PC-3 (cell line): ENCODE measurements around the gene DHH. TPM values are rescaled to one million over a fixed set of nuclear protein-coding genes. Genes with fewer than 3 reads are reported as not detected.

ENCODE experiments used
- ATAC-seq: fragments of 200-7000 bp; cut with Tn5 transposase; 2 replicates; pipeline ENCODE4 v1.9.1; 2020; ENCODE audit warnings: mild to moderate bottlenecking, moderate library complexity
- BruUV-seq: library from RNA; stranded (reverse); fragments of 400-500 nt; replicated peaks from 2 replicates; lab custom pipeline; 2021; lab: Mats Ljungman, UMichigan
- CTCF ChIA-PET: fragments of 300-600 bp; sonication (Branson Sonifier 250); formaldehyde crosslinking; loops from one replicate; lab custom pipeline; 2022; ENCODE audit warnings: antibody characterized with exemption; lab: Charles Lee
- POLR2A ChIA-PET: fragments of 300-600 bp; sonication (Branson Sonifier 250); formaldehyde crosslinking; loops from one replicate; lab custom pipeline; 2022; ENCODE audit warnings: antibody characterized with exemption; ENCODE audit not compliant: unreplicated experiment; lab: Charles Lee
- DNase-seq: peaks from one replicate; pipeline ENCODE4 v3.0.0-alpha.2; 2015
- H2AFZ ChIP-seq: fragments of 300-600 bp; sonication (generic); 2 replicates; pipeline ENCODE4 v1.6.0; 2016; ENCODE audit warnings: antibody characterized with exemption, low read length
- H3F3A ChIP-seq: fragments of 300-600 bp; sonication (generic); one replicate; pipeline ENCODE4 v1.6.0; 2017; ENCODE audit warnings: antibody characterized with exemption, low read length, control low read depth, mild to moderate bottlenecking; ENCODE audit not compliant: unreplicated experiment
- H3K27ac ChIP-seq: fragments of 300-600 bp; sonication (generic); 2 replicates; pipeline ENCODE4 v1.5.1; 2016; ENCODE audit warnings: mild to moderate bottlenecking, low read length
- H3K27me3 ChIP-seq: fragments of 300-600 bp; sonication (generic); 2 replicates; pipeline ENCODE4 v1.6.1; 2016; ENCODE audit warnings: low read length, mixed read lengths
- H3K36me3 ChIP-seq: fragments of 300-600 bp; sonication (generic); 2 replicates; pipeline ENCODE4 v1.6.1; 2016; ENCODE audit warnings: low read depth, mixed run types, low read length, mixed read lengths
- H3K4me1 ChIP-seq: fragments of 300-600 bp; sonication (generic); 2 replicates; pipeline ENCODE4 v1.5.1; 2016; ENCODE audit warnings: low read length; ENCODE audit not compliant: insufficient read depth
- H3K4me2 ChIP-seq: fragments of 300-600 bp; sonication (generic); 2 replicates; pipeline ENCODE4 v1.6.0; 2016; ENCODE audit warnings: low read length
- H3K4me3 ChIP-seq: fragments of 300-600 bp; sonication (generic); 2 replicates; pipeline ENCODE4 v1.5.1; 2016; ENCODE audit warnings: mild to moderate bottlenecking, low read length, mixed read lengths
- H3K79me2 ChIP-seq: fragments of 300-600 bp; sonication (generic); 2 replicates; pipeline ENCODE4 v1.6.1; 2017; ENCODE audit warnings: low read length, mixed read lengths
- H3K9ac ChIP-seq: fragments of 300-600 bp; sonication (generic); 2 replicates; pipeline ENCODE4 v1.6.0; 2016; ENCODE audit warnings: mild to moderate bottlenecking, low read length
- H3K9me2 ChIP-seq: fragments of 300-600 bp; sonication (generic); replicated peaks from 2 replicates; pipeline ENCODE4 v1.6.1; 2016; ENCODE audit warnings: mixed run types, low read length, mixed read lengths
- H3K9me3 ChIP-seq: fragments of 300-600 bp; sonication (generic); 2 replicates; pipeline ENCODE4 v1.6.1; 2016; ENCODE audit warnings: low read length, mixed read lengths
- H4K20me1 ChIP-seq: fragments of 300-600 bp; sonication (generic); 2 replicates; pipeline ENCODE4 v1.6.1; 2016; ENCODE audit warnings: low read length, mixed read lengths
- EZH2 ChIP-seq: fragments of 300-600 bp; sonication (generic); IDR thresholded peaks from one replicate; pipeline ENCODE4 v1.6.1; 2017; ENCODE audit warnings: antibody characterized with exemption, mild to moderate bottlenecking, low read length; ENCODE audit not compliant: unreplicated experiment
- EZH2phosphoT487 ChIP-seq: fragments of 300-600 bp; sonication (generic); IDR thresholded peaks from 2 replicates; pipeline ENCODE4 v1.6.1; 2018; ENCODE audit warnings: mild to moderate bottlenecking, antibody characterized with exemption, low read length, borderline replicate concordance
- intact Hi-C: fragments of 100-400 bp; cut with micrococcal nuclease; formaldehyde crosslinking; loops from 2 replicates; pipeline ENCODE4 v1.9.0; 2023
- total RNA-seq: library from RNA; depleted of rRNA; stranded (reverse); fragments of >200 nt; gene quantifications from 2 replicates; pipeline ENCODE4 v1.2.3, GENCODE V29; 2014
- TF ChIP-seq, protein P1 (sequence below): fragments of 300-600 bp; sonication (generic); conservative IDR thresholded peaks from 2 replicates; pipeline ENCODE4 v1.5.1; 2017; ENCODE audit warnings: antibody characterized with exemption, low read depth, mild to moderate bottlenecking, low read length

The DHH gene
- total RNA-seq, 1 experiment from 2014 or later: 0.04 TPM

DNA sequence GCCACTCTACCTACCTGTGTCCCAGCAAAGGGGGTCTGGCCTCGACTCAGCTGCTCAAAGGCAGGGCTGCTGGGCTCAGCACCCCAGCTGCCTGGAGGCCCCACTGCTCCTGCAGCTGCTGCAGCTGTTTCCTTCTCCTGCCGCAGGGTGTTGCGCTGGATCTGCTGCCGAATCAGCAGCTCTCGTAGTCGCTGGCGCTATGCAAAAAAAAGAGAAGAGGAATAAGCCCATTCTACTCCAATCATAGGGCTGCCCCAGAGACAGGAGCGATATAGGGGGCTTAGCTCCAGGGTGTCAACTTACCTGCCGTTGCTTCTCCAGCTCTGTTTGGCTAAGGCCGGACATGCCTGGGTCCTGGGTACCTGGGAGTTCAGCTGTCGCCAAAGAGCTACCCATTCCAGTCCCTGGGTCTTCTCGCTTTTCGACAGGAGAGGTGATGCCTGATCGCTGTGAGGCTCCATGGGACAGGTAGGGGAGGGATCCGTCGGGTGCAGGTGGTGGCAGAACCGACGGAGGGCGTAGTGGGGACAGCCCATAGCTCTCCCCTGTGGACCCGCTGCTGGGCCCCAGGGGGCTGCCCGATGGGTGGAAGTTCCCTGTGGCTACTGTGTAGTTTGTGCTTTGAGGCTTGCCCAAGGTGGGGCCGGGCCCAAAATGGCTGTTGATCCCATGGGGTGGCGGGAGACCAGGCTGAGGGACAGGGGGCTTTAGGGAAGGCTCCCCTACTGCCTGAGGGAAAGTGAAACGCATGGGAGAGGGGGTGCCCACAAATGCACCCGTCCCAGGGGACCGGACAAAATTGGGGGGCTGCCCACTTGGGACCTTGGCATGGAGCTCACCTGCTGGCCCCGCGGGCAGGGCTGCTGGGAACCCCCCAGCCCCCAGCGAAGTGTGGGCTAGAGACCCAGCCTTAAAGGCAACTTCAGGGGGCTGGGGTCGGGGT lies 54.9 kb downstream of the DHH start:
- no peak overlapping the region for H3K9ac ChIP-seq
- no peaks in the 10 kb centered on the region for H3K4me1 ChIP-seq
- ATAC-seq: no peak
- no peak overlapping the region for H3K4me2 ChIP-seq
- intact Hi-C loops: no loop called here
- no peaks in the 10 kb centered on the region for H3F3A ChIP-seq
- no peaks in the 10 kb centered on the region for H4K20me1 ChIP-seq
- no peaks in the 10 kb centered on the region for H3K9me2 ChIP-seq
- H3K27me3 ChIP-seq: no peaks in the 10 kb centered on the region
- H3K27ac ChIP-seq: no peak overlapping the region
- no peak for DNase-seq
- ChIA-PET POLR2A (no interaction called here), CTCF (no interaction called here)
- no TSS peak for BruUV-seq
- no peak overlapping the region for H2AFZ ChIP-seq
- H3K36me3 ChIP-seq: peaks cover 80% of the 10 kb centered on the region
- H3K9me3 ChIP-seq: no peaks in the 10 kb centered on the region
- no peak overlapping the region for H3K4me3 ChIP-seq
- TF ChIP-seq, protein P1, sequence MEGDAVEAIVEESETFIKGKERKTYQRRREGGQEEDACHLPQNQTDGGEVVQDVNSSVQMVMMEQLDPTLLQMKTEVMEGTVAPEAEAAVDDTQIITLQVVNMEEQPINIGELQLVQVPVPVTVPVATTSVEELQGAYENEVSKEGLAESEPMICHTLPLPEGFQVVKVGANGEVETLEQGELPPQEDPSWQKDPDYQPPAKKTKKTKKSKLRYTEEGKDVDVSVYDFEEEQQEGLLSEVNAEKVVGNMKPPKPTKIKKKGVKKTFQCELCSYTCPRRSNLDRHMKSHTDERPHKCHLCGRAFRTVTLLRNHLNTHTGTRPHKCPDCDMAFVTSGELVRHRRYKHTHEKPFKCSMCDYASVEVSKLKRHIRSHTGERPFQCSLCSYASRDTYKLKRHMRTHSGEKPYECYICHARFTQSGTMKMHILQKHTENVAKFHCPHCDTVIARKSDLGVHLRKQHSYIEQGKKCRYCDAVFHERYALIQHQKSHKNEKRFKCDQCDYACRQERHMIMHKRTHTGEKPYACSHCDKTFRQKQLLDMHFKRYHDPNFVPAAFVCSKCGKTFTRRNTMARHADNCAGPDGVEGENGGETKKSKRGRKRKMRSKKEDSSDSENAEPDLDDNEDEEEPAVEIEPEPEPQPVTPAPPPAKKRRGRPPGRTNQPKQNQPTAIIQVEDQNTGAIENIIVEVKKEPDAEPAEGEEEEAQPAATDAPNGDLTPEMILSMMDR: no peak
- TF ChIP-seq EZH2phosphoT487 (no peak), EZH2 (no peak)
- H3K79me2 ChIP-seq: no peaks in the 10 kb centered on the region

GRCh38 chr12:49038291-49038955 lies 56.2 kb downstream of the DHH start:
- H4K20me1 ChIP-seq: no peaks in the 10 kb centered on the region
- H3K27ac ChIP-seq: no peak overlapping the region
- DNase-seq: no peak
- no peaks in the 10 kb centered on the region for H3K79me2 ChIP-seq
- H3K9me3 ChIP-seq: no peaks in the 10 kb centered on the region
- intact Hi-C loops: no loop called here
- no peak overlapping the region for H3K4me3 ChIP-seq
- H3K36me3 ChIP-seq: peaks cover 73% of the 10 kb centered on the region
- no peaks in the 10 kb centered on the region for H3K9me2 ChIP-seq
- H3K27me3 ChIP-seq: no peaks in the 10 kb centered on the region
- no peak for TF ChIP-seq EZH2
- no peak for TF ChIP-seq EZH2phosphoT487
- TF ChIP-seq, protein P1: no peak
- H3F3A ChIP-seq: no peaks in the 10 kb centered on the region
- H3K4me1 ChIP-seq: no peaks in the 10 kb centered on the region
- POLR2A ChIA-PET: no interaction called here
- no TSS peak for BruUV-seq
- H2AFZ ChIP-seq: no peak overlapping the region
- no peak for ATAC-seq
- CTCF ChIA-PET: no interaction called here
- no peak overlapping the region for H3K9ac ChIP-seq
- no peak overlapping the region for H3K4me2 ChIP-seq

GRCh38 chr12:49037947-49038237 lies 56.7 kb downstream of the DHH start:
- BruUV-seq: TSS peak; percentile 14
- ChIA-PET POLR2A (no interaction called here), CTCF (interaction anchor here (0.6 kb wide), 1 partner anchor 83 kb away, joined by 6 read pairs; no protein-coding TSS in a partner anchor)
- H3F3A ChIP-seq: no peaks in the 10 kb centered on the region
- no peaks in the 10 kb centered on the region for H3K9me3 ChIP-seq
- H3K4me1 ChIP-seq: no peaks in the 10 kb centered on the region
- H3K27ac ChIP-seq: no peak overlapping the region
- H3K27me3 ChIP-seq: no peaks in the 10 kb centered on the region
- no peaks in the 10 kb centered on the region for H3K9me2 ChIP-seq
- TF ChIP-seq, protein P1: no peak
- TF ChIP-seq EZH2phosphoT487: no peak
- no peak for TF ChIP-seq EZH2
- H4K20me1 ChIP-seq: no peaks in the 10 kb centered on the region
- H3K79me2 ChIP-seq: no peaks in the 10 kb centered on the region
- H3K9ac ChIP-seq: no peak overlapping the region
- ATAC-seq: no peak
- intact Hi-C loops: no loop called here
- H3K4me3 ChIP-seq: no peak overlapping the region
- no peak for DNase-seq
- no peak overlapping the region for H2AFZ ChIP-seq
- H3K36me3 ChIP-seq: peaks cover 70% of the 10 kb centered on the region
- H3K4me2 ChIP-seq: no peak overlapping the region
